IMR-90 (cell line): ENCODE results near the gene RNF123. TPM values are rescaled to one million over a fixed set of nuclear protein-coding genes. Genes with fewer than 3 reads are reported as not detected.

Experiments
- ATAC-seq: fragments of 200-7000 bp; cut with Tn5 transposase; 2 replicates; pipeline ENCODE4 v1.9.1; 2020; ENCODE audit warnings: low read depth, mild to moderate bottlenecking, moderate library complexity
- BruUV-seq: library from RNA; stranded (reverse); fragments of 400-500 nt; replicated peaks from 2 replicates; lab custom pipeline; 2021; lab: Mats Ljungman, UMichigan
- CTCF ChIA-PET: fragments of 300-600 bp; formaldehyde crosslinking; extraction: SDS; loops from one replicate; lab custom pipeline; 2021; ENCODE audit warnings: antibody characterized with exemption; lab: Yijun Ruan, JAX
- POLR2A ChIA-PET: fragments of 300-600 bp; sonication (Branson Sonifier 250); formaldehyde crosslinking; loops from one replicate; lab custom pipeline; 2022; ENCODE audit warnings: antibody characterized with exemption; ENCODE audit not compliant: unreplicated experiment; lab: Charles Lee
- DNase-seq: peaks from one replicate; pipeline ENCODE4 v3.0.0; 2013
- H2AFZ ChIP-seq: replicated peaks from 2 replicates; pipeline ENCODE3; 2013; ENCODE audit warnings: low read length, mild to moderate bottlenecking; ENCODE audit not compliant: poor library complexity
- H2AK5ac ChIP-seq: 2 replicates; pipeline ENCODE4 v1.6.1; 2013; ENCODE audit warnings: low read depth, low read length, inconsistent platforms
- H2AK9ac ChIP-seq: replicated peaks from 2 replicates; pipeline ENCODE3; 2013; ENCODE audit warnings: mild to moderate bottlenecking, low read depth, low read length, moderate library complexity; ENCODE audit not compliant: poor library complexity
- H2BK120ac ChIP-seq: 2 replicates; pipeline ENCODE4 v1.6.1; 2013; ENCODE audit warnings: low read depth, low read length, inconsistent platforms
- H2BK15ac ChIP-seq: 3 replicates; pipeline ENCODE4 v1.6.1; 2013; ENCODE audit warnings: low read depth, low read length, inconsistent platforms
- H2BK20ac ChIP-seq: 2 replicates; pipeline ENCODE4 v1.6.1; 2013; ENCODE audit warnings: low read depth, mild to moderate bottlenecking, inconsistent platforms, low read length, moderate library complexity
- H2BK5ac ChIP-seq: 2 replicates; pipeline ENCODE4 v1.6.1; 2013; ENCODE audit warnings: mild to moderate bottlenecking, low read depth, low read length, inconsistent platforms; ENCODE audit not compliant: poor library complexity, severe bottlenecking
- H3K14ac ChIP-seq: replicated peaks from 2 replicates; pipeline ENCODE4 v1.6.1; 2013; ENCODE audit warnings: low read depth, low read length, inconsistent platforms
- H3K18ac ChIP-seq: 2 replicates; pipeline ENCODE4 v1.6.1; 2013; ENCODE audit warnings: low read depth, low read length, control low read depth
- H3K23ac ChIP-seq: 2 replicates; pipeline ENCODE4 v1.6.1; 2013; ENCODE audit warnings: low read depth, low read length, inconsistent platforms
- H3K27ac ChIP-seq: 2 replicates; pipeline ENCODE4 v1.5.1; 2013; ENCODE audit warnings: mild to moderate bottlenecking, control low read depth, low read length; ENCODE audit not compliant: insufficient read depth
- H3K27me3 ChIP-seq: 2 replicates; pipeline ENCODE4 v1.6.1; 2013; ENCODE audit warnings: low read length; ENCODE audit not compliant: control insufficient read depth, insufficient read depth
- H3K36me3 ChIP-seq: 2 replicates; pipeline ENCODE4 v1.6.1; 2013; ENCODE audit warnings: low read length, mixed read lengths; ENCODE audit not compliant: control insufficient read depth, insufficient read depth
- H3K4ac ChIP-seq: 2 replicates; pipeline ENCODE4 v1.6.1; 2013; ENCODE audit warnings: low read depth, low read length, inconsistent platforms
- H3K4me1 ChIP-seq: 2 replicates; pipeline ENCODE4 v1.6.1; 2013; ENCODE audit warnings: low read length, mixed read lengths; ENCODE audit not compliant: control insufficient read depth, insufficient read depth
- H3K4me2 ChIP-seq: 2 replicates; pipeline ENCODE4 v1.6.1; 2013; ENCODE audit warnings: low read depth, mild to moderate bottlenecking, control low read depth, low read length, moderate library complexity
- H3K4me3 ChIP-seq: 2 replicates; pipeline ENCODE4 v1.5.1; 2013; ENCODE audit warnings: low read depth, mild to moderate bottlenecking, control low read depth, low read length, moderate library complexity; ENCODE audit not compliant: insufficient read depth
- H3K56ac ChIP-seq: 2 replicates; pipeline ENCODE4 v1.6.1; 2013; ENCODE audit warnings: low read length, inconsistent platforms; ENCODE audit not compliant: insufficient read depth; ENCODE audit errors: extremely low read depth
- H3K79me1 ChIP-seq, 2 experiments: 2 replicates each; pipeline ENCODE4 v1.6.1; 2013; ENCODE audit warnings: low read length in 2 of 2, inconsistent platforms in 1 of 2, low read depth in 1 of 2
- H3K9ac ChIP-seq: 2 replicates; pipeline ENCODE4 v1.6.1; 2013; ENCODE audit warnings: low read depth, low read length, control low read depth
- H3K9me1 ChIP-seq: 2 replicates; pipeline ENCODE4 v1.6.1; 2013; ENCODE audit warnings: low read length, inconsistent platforms; ENCODE audit not compliant: insufficient read depth
- H3K9me3 ChIP-seq: 2 replicates; pipeline ENCODE4 v1.6.1; 2013; ENCODE audit warnings: low read length; ENCODE audit not compliant: control insufficient read depth, insufficient read depth
- H4K20me1 ChIP-seq: 2 replicates; pipeline ENCODE4 v1.6.1; 2013; ENCODE audit warnings: low read length, inconsistent platforms; ENCODE audit not compliant: insufficient read depth
- H4K5ac ChIP-seq: 2 replicates; pipeline ENCODE4 v1.6.1; 2013; ENCODE audit warnings: mild to moderate bottlenecking, low read depth, low read length, control low read depth
- H4K8ac ChIP-seq, 2 experiments: 2 replicates each; pipeline ENCODE4 v1.6.1; 2013; ENCODE audit warnings: low read depth in 2 of 2, low read length in 2 of 2, control low read depth in 1 of 2, inconsistent platforms in 1 of 2
- H4K91ac ChIP-seq: 2 replicates; pipeline ENCODE4 v1.6.1; 2013; ENCODE audit warnings: low read depth, low read length, inconsistent platforms; ENCODE audit not compliant: insufficient read depth
- BHLHE40 ChIP-seq: fragments of 150-350 bp; IDR thresholded peaks from 2 replicates; pipeline ENCODE4 v1.6.1; 2016; ENCODE audit warnings: mild to moderate bottlenecking, low read depth, low read length
- CEBPB ChIP-seq: IDR thresholded peaks from 2 replicates; pipeline ENCODE4 v1.6.1; 2012; ENCODE audit warnings: low read depth, low read length, improper control_type of control experiment
- CHD1 ChIP-seq: IDR thresholded peaks from 2 replicates; pipeline ENCODE4 v1.6.1; 2012; ENCODE audit warnings: low read depth, low read length, improper control_type of control experiment
- CTCF ChIP-seq: conservative IDR thresholded peaks from 2 replicates; pipeline ENCODE4 v1.5.1; 2012; ENCODE audit warnings: mild to moderate bottlenecking, low read depth, low read length, improper control_type of control experiment
- ELK1 ChIP-seq: fragments of 150-350 bp; IDR thresholded peaks from 2 replicates; pipeline ENCODE4 v1.6.1; 2016; ENCODE audit warnings: low read depth, mild to moderate bottlenecking, low read length, moderate library complexity, borderline replicate concordance
- FOS ChIP-seq: fragments of 150-350 bp; IDR thresholded peaks from 2 replicates; pipeline ENCODE4 v1.6.1; 2016; ENCODE audit warnings: low read depth, low read length
- MAFK ChIP-seq: IDR thresholded peaks from 2 replicates; pipeline ENCODE4 v1.6.1; 2012; ENCODE audit warnings: low read depth, low read length, improper control_type of control experiment
- MAZ ChIP-seq: IDR thresholded peaks from 2 replicates; pipeline ENCODE4 v1.6.1; 2012; ENCODE audit warnings: low read depth, mild to moderate bottlenecking, low read length, improper control_type of control experiment, moderate library complexity, borderline replicate concordance
- MXI1 ChIP-seq: IDR thresholded peaks from 2 replicates; pipeline ENCODE4 v1.6.1; 2012; ENCODE audit warnings: low read depth, mild to moderate bottlenecking, low read length, moderate library complexity, borderline replicate concordance
- NFE2L2 ChIP-seq: fragments of 150-350 bp; IDR thresholded peaks from 2 replicates; pipeline ENCODE4 v1.6.1; 2016; ENCODE audit warnings: low read depth, mild to moderate bottlenecking, low read length
- POLR2A ChIP-seq: IDR thresholded peaks from 2 replicates; pipeline ENCODE4 v1.6.1; 2012; ENCODE audit warnings: mild to moderate bottlenecking, low read depth, low read length
- RAD21 ChIP-seq: IDR thresholded peaks from 2 replicates; pipeline ENCODE4 v1.6.1; 2012; ENCODE audit warnings: low read length, improper control_type of control experiment
- RCOR1 ChIP-seq: IDR thresholded peaks from 2 replicates; pipeline ENCODE4 v1.6.1; 2012; ENCODE audit warnings: mild to moderate bottlenecking, low read length, improper control_type of control experiment; ENCODE audit not compliant: insufficient replicate concordance
- RFX5 ChIP-seq: IDR thresholded peaks from 2 replicates; pipeline ENCODE4 v1.8.0; 2012; ENCODE audit warnings: low read depth, mild to moderate bottlenecking, low read length, moderate library complexity
- SMC3 ChIP-seq: fragments of 150-350 bp; IDR thresholded peaks from 2 replicates; pipeline ENCODE4 v1.6.1; 2016; ENCODE audit warnings: low read depth, mild to moderate bottlenecking, antibody characterized with exemption, low read length, moderate library complexity
- USF2 ChIP-seq: fragments of 150-350 bp; IDR thresholded peaks from 2 replicates; pipeline ENCODE4 v1.6.1; 2017; ENCODE audit warnings: mild to moderate bottlenecking, antibody characterized with exemption, low read length, low read depth
- WGBS, 2 experiments: methylation state at CpG; one replicate each; pipeline versions ENCODE4 v1.1.5 to v1.1.7; 2013; ENCODE audit warnings: missing lambda C conversion rate in 2 of 2; ENCODE audit not compliant: insufficient read length in 1 of 2; ENCODE audit errors: extremely low coverage in 2 of 2; 5-methylcytosine and 5-hydroxymethylcytosine counted together
- dilution Hi-C: fragments of 300-500 bp; cut with HindIII; formaldehyde crosslinking; loops from one replicate; pipeline ENCODE4 v1.14.3; 2018; ENCODE audit warnings: low sequenced_read_pairs; ENCODE audit not compliant: unreplicated experiment
- in situ Hi-C: fragments of 300-500 bp; cut with MboI; formaldehyde crosslinking; loops from 3 replicates; pipeline ENCODE4 v1.14.3; 2019; ENCODE audit warnings: low sequenced_read_pairs, inconsistent platforms, mixed read lengths
- intact Hi-C: fragments of 100-400 bp; cut with micrococcal nuclease; formaldehyde crosslinking; loops from 2 replicates; pipeline ENCODE4 v1.10.0; 2022
- polyA plus RNA-seq, 3 experiments: library from polyadenylated mRNA; depleted of rRNA; stranded (reverse); fragments of >200 nt; gene quantifications; 2 replicates each; pipeline ENCODE4 v1.2.3, GENCODE V29; 2012; ENCODE audit warnings: low replicate concordance in 1 of 3
- total RNA-seq: library from RNA; depleted of rRNA; stranded (reverse); fragments of >200 nt; gene quantifications from 2 replicates; pipeline ENCODE4 v1.2.3, GENCODE V29; 2012

Gene RNF123
- total and polyA plus RNA-seq, 2 of the 4 experiments (the other 2 are of a cell fraction), result 13.4 to 37.7 TPM

- no TSS peak for BruUV-seq
- no peak overlapping the region for H2BK5ac ChIP-seq
- 64% methylated on average over 2 of the region's 4 CpGs; no CpG with 5 or more reads in 1 of the 2 experiments for WGBS, 2 experiments
- ChIA-PET CTCF (no interaction called here), POLR2A (no interaction called here)
- no peak overlapping the region for H3K14ac ChIP-seq
- ATAC-seq (no peak), DNase-seq (no peak)
- no peak overlapping the region for H3K23ac ChIP-seq
- H3K9me3 ChIP-seq, result no peaks in the 10 kb centered on the region
- H4K20me1 ChIP-seq, result no peaks in the 10 kb centered on the region
- H2BK20ac ChIP-seq, result no peak overlapping the region
- H3K27me3 ChIP-seq, result peaks cover 41% of the 10 kb centered on the region
- no peak overlapping the region for H3K4me3 ChIP-seq
- H4K91ac ChIP-seq, result no peak overlapping the region
- H3K18ac ChIP-seq, result no peak overlapping the region
- H3K4ac ChIP-seq, result no peak overlapping the region
- no peaks in the 10 kb centered on the region for H3K9me1 ChIP-seq
- H4K5ac ChIP-seq, result no peak overlapping the region
- H3K9ac ChIP-seq, result no peak overlapping the region
- in situ Hi-C loops (no loop called here), intact Hi-C loops (no loop called here), dilution Hi-C loops (no loop called here)
- no peaks in the 10 kb centered on the region for H3K36me3 ChIP-seq
- H3K56ac ChIP-seq, result no peak overlapping the region
- no peak overlapping the region for H2BK120ac ChIP-seq
- no peak overlapping the region for H2BK15ac ChIP-seq
- no peak overlapping the region for H4K8ac ChIP-seq
- H3K4me1 ChIP-seq, result no peaks in the 10 kb centered on the region
- H2AK5ac ChIP-seq, result no peak overlapping the region
- no peak overlapping the region for H2AK9ac ChIP-seq
- no peak overlapping the region for H3K4me2 ChIP-seq
- no peaks in the 10 kb centered on the region for H3K79me1 ChIP-seq
- H3K27ac ChIP-seq, result no peak overlapping the region
- TF ChIP-seq CHD1 (no peak), POLR2A (no peak), BHLHE40 (no peak), SMC3 (no peak), RFX5 (no peak), USF2 (no peak), CTCF (no peak), RAD21 (no peak), MAZ (no peak), FOS (no peak), MXI1 (no peak), NFE2L2 (no peak), CEBPB (no peak), ELK1 (no peak), RCOR1 (no peak), MAFK (no peak)
- H2AFZ ChIP-seq, result peak overlapping the region; percentile 51
Measured at GRCh38 chr3:49659756-49660155, 29.6 kb upstream of the RNF123 start.
